GM19468 (cell line): Measurements from ENCODE around the gene RAP2A.

Experiments
- ATAC-seq: cut with Tn5 transposase; IDR thresholded peaks from one replicate; pipeline ENCODE4 v1.9.1; 2021; ENCODE audit warnings: mild to moderate bottlenecking, moderate library complexity, moderate number of reproducible peaks; ENCODE audit not compliant: unreplicated experiment; ENCODE audit errors: extremely low read depth

The RAP2A gene

GRCh38 chr13:97417698-97418097, 16.3 kb upstream of the RAP2A start:
- ATAC-seq = no peak

- ATAC-seq = no peak
Observed at GRCh38 chr13:97422118-97423054, 11.6 kb upstream of the RAP2A start.

- ATAC-seq = no peak
Observed at GRCh38 chr13:97423300-97424045, 10.5 kb upstream of the RAP2A start.

GRCh38 chr13:97425590-97425989, 8.4 kb upstream of the RAP2A start:
- ATAC-seq = no peak

GRCh38 chr13:97426695-97427094, 7.3 kb upstream of the RAP2A start:
- ATAC-seq = no peak

GRCh38 chr13:97429681-97430081, 4.3 kb upstream of the RAP2A start:
- ATAC-seq = no peak

- no peak for ATAC-seq
Observed at GRCh38 chr13:97430296-97430695, 3.7 kb upstream of the RAP2A start.

GRCh38 chr13:97431171-97431764, 2.7 kb upstream of the RAP2A start:
- ATAC-seq = no peak

- ATAC-seq = no peak
Observed at GRCh38 chr13:97432232-97432916, 1.6 kb upstream of the RAP2A start.

- ATAC-seq = peak; percentile 91
Observed at GRCh38 chr13:97432917-97433726, 847 bp upstream of the RAP2A start.

- ATAC-seq = no peak
Observed at GRCh38 chr13:97434397-97435201, 630 bp downstream of the RAP2A start.

GRCh38 chr13:97435323-97435722, 1.4 kb downstream of the RAP2A start:
- ATAC-seq = no peak

GRCh38 chr13:97435794-97436193, 1.8 kb downstream of the RAP2A start:
- ATAC-seq = no peak

GRCh38 chr13:97436845-97437244, 2.9 kb downstream of the RAP2A start:
- no peak for ATAC-seq

GRCh38 chr13:97437729-97438128, 3.8 kb downstream of the RAP2A start:
- ATAC-seq = no peak

- ATAC-seq = no peak
Observed at GRCh38 chr13:97438856-97439595, 5.1 kb downstream of the RAP2A start.

GRCh38 chr13:97440598-97441170, 6.7 kb downstream of the RAP2A start:
- ATAC-seq = no peak

- ATAC-seq = peak; percentile 32
Observed at GRCh38 chr13:97441368-97441767, 7.4 kb downstream of the RAP2A start.
